PC-9 (cell line): ENCODE results near the gene NTSR2. TPM values are rescaled to one million over a fixed set of nuclear protein-coding genes. Genes with fewer than 3 reads are reported as not detected.

ENCODE experiments used
- BruUV-seq: library from RNA; stranded (reverse); fragments of 400-500 nt; replicated peaks from 2 replicates; lab custom pipeline; 2021; lab: Mats Ljungman, UMichigan
- CTCF ChIA-PET: fragments of 300-600 bp; sonication (Branson Sonifier 250); formaldehyde crosslinking; loops from one replicate; lab custom pipeline; 2022; ENCODE audit warnings: antibody characterized with exemption; lab: Charles Lee
- POLR2A ChIA-PET: fragments of 300-600 bp; sonication (Branson Sonifier 250); formaldehyde crosslinking; loops from one replicate; lab custom pipeline; 2022; ENCODE audit warnings: antibody characterized with exemption; ENCODE audit not compliant: unreplicated experiment; lab: Charles Lee
- DNase-seq, 2 experiments: peaks; one replicate each; pipeline versions ENCODE4 v3.0.0 to v3.0.0-alpha.2; 2015 to 2022; ENCODE audit warnings: mixed read lengths in 1 of 2
- H2AFZ ChIP-seq: fragments of 200-600 bp; sonication (generic); 2 replicates; pipeline ENCODE4 v1.8.1; 2017; ENCODE audit warnings: antibody characterized with exemption
- H3F3A ChIP-seq: fragments of 200-600 bp; sonication (generic); 2 replicates; pipeline ENCODE4 v1.8.1; 2017; ENCODE audit warnings: antibody characterized with exemption, mild to moderate bottlenecking, low read depth; ENCODE audit not compliant: insufficient read depth
- H3K27ac ChIP-seq: fragments of 200-600 bp; sonication (generic); 2 replicates; pipeline ENCODE4 v1.6.1; 2016; ENCODE audit warnings: mixed run types
- H3K27me3 ChIP-seq: fragments of 200-600 bp; sonication (generic); 2 replicates; pipeline ENCODE4 v1.6.1; 2016; ENCODE audit warnings: low read depth, mixed run types; ENCODE audit not compliant: insufficient read depth
- H3K36me3 ChIP-seq: fragments of 200-600 bp; sonication (generic); 2 replicates; pipeline ENCODE4 v1.6.1; 2016; ENCODE audit warnings: low read depth, mixed run types
- H3K4me1 ChIP-seq: fragments of 200-600 bp; sonication (generic); replicated peaks from 2 replicates; pipeline ENCODE4 v1.6.1; 2016; ENCODE audit warnings: mixed run types; ENCODE audit not compliant: insufficient read depth
- H3K4me2 ChIP-seq: fragments of 200-600 bp; sonication (generic); 2 replicates; pipeline ENCODE4 v1.6.1; 2017; ENCODE audit warnings: mixed run types
- H3K4me3 ChIP-seq: fragments of 200-600 bp; sonication (generic); 2 replicates; pipeline ENCODE4 v1.6.1; 2016; ENCODE audit warnings: mixed run types
- H3K79me2 ChIP-seq: fragments of 200-600 bp; sonication (generic); 2 replicates; pipeline ENCODE4 v1.6.1; 2017; ENCODE audit warnings: low read depth, mixed run types
- H3K9me2 ChIP-seq: fragments of 200-600 bp; sonication (generic); 2 replicates; pipeline ENCODE4 v1.8.1; 2017; ENCODE audit warnings: mild to moderate bottlenecking; ENCODE audit not compliant: insufficient read depth
- H3K9me3 ChIP-seq: fragments of 200-600 bp; sonication (generic); 2 replicates; pipeline ENCODE4 v1.8.1; 2016; ENCODE audit warnings: low read depth; ENCODE audit not compliant: insufficient read depth
- H4K20me1 ChIP-seq: fragments of 200-600 bp; sonication (generic); 2 replicates; pipeline ENCODE4 v1.8.1; 2017; ENCODE audit not compliant: insufficient read depth
- CTCF ChIP-seq: fragments of 200-600 bp; sonication (generic); conservative IDR thresholded peaks from 2 replicates; pipeline ENCODE4 v1.6.1; 2017; ENCODE audit warnings: mixed run types, antibody characterized with exemption, mild to moderate bottlenecking, moderate library complexity
- EZH2 ChIP-seq: fragments of 200-600 bp; sonication (generic); IDR thresholded peaks from 2 replicates; pipeline ENCODE4 v1.8.0; 2017; ENCODE audit warnings: antibody characterized with exemption, low read depth
- intact Hi-C: fragments of 100-400 bp; cut with micrococcal nuclease; formaldehyde crosslinking; loops from one replicate; pipeline ENCODE4 v1.10.0; 2022; ENCODE audit not compliant: unreplicated experiment
- total RNA-seq: library from RNA; stranded (reverse); gene quantifications from 2 replicates; pipeline ENCODE4 v1.2.3, GENCODE V29; 2021

Gene NTSR2
- total RNA-seq, 1 experiment from 2014 or later, result not detected

GRCh38 chr2:11678306-11678960 is 8.4 kb upstream of the NTSR2 start:
- POLR2A ChIA-PET, result no interaction called here
- Histone ChIP-seq H3K9me2 (no peaks in the 10 kb centered on the region), H3K4me2 (no peak overlapping the region), H3F3A (peaks cover 15% of the 10 kb centered on the region), H4K20me1 (no peaks in the 10 kb centered on the region), H2AFZ (no peak overlapping the region), H3K79me2 (no peaks in the 10 kb centered on the region), H3K27me3 (0 out of 2 replicates have a peak, but pooled peaks cover 4% of the 10 kb centered on the region), H3K36me3 (no peaks in the 10 kb centered on the region), H3K9me3 (0 out of 2 replicates have a peak, but pooled peaks cover 6% of the 10 kb centered on the region), H3K27ac (no peak overlapping the region), H3K4me3 (no peak overlapping the region), H3K4me1 (peaks cover 27% of the 10 kb centered on the region)
- CTCF ChIA-PET, result no interaction called here
- intact Hi-C loops, result no loop called here
- TF ChIP-seq EZH2 (no peak), CTCF (no peak)
- no peak for DNase-seq
- BruUV-seq, result no TSS peak

GRCh38 chr2:11677136-11678055 is 7.4 kb upstream of the NTSR2 start:
- Histone ChIP-seq H3K79me2 (no peaks in the 10 kb centered on the region), H3K27me3 (0 out of 2 replicates have a peak, but pooled peaks cover 4% of the 10 kb centered on the region), H4K20me1 (no peaks in the 10 kb centered on the region), H2AFZ (no peak overlapping the region), H3K9me3 (0 out of 2 replicates have a peak, but pooled peaks cover 6% of the 10 kb centered on the region), H3K4me1 (peaks cover 27% of the 10 kb centered on the region), H3F3A (peaks cover 15% of the 10 kb centered on the region), H3K36me3 (no peaks in the 10 kb centered on the region), H3K4me2 (no peak overlapping the region), H3K4me3 (no peak overlapping the region), H3K27ac (no peak overlapping the region), H3K9me2 (no peaks in the 10 kb centered on the region)
- no peak for DNase-seq
- no TSS peak for BruUV-seq
- TF ChIP-seq EZH2 (no peak), CTCF (no peak)
- intact Hi-C loops, result no loop called here
- POLR2A ChIA-PET, result no interaction called here
- CTCF ChIA-PET, result interaction anchor here (0.9 kb wide), 1 partner anchor 10 kb away, joined by 5 read pairs; no protein-coding TSS in a partner anchor

DNA sequence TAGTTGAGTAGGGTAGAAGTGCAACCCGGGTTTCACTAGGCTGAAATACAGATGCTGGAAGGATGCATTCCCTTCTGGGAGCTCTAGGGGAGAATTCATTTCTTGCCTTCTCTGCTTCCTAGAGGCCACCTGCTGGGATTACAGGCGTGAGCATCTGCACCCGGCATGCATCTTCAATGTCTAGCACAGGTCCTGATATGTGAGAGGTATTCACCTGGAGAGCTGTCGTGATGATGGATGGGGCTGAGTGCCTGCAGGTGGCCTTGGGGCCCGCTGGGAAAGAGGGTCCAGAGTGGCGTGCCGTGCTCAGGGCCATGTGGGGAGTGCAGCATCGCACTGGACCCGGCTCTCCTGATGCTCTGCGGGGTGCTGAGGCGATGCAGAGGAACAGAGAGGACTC is 6.6 kb upstream of the NTSR2 start:
- CTCF ChIA-PET, result interaction anchor here (0.9 kb wide), 1 partner anchor 11 kb away, joined by 5 read pairs; no protein-coding TSS in a partner anchor
- no peak overlapping the region for H3K4me3 ChIP-seq
- 0 out of 2 replicates have a peak, but pooled peaks cover 6% of the 10 kb centered on the region for H3K9me3 ChIP-seq
- H2AFZ ChIP-seq, result no peak overlapping the region
- POLR2A ChIA-PET, result no interaction called here
- H3K4me1 ChIP-seq, result peaks cover 27% of the 10 kb centered on the region
- H3K36me3 ChIP-seq, result no peaks in the 10 kb centered on the region
- H3K27me3 ChIP-seq, result 0 out of 2 replicates have a peak, but pooled peaks cover 4% of the 10 kb centered on the region
- BruUV-seq, result no TSS peak
- intact Hi-C loops, result no loop called here
- H3K27ac ChIP-seq, result no peak overlapping the region
- H3F3A ChIP-seq, result peaks cover 15% of the 10 kb centered on the region
- H4K20me1 ChIP-seq, result no peaks in the 10 kb centered on the region
- no peaks in the 10 kb centered on the region for H3K79me2 ChIP-seq
- DNase-seq, result no peak
- no peaks in the 10 kb centered on the region for H3K9me2 ChIP-seq
- no peak; the same call in 1 of the 2 replicates for TF ChIP-seq CTCF
- no peak for TF ChIP-seq EZH2
- no peak overlapping the region for H3K4me2 ChIP-seq
